ENCODE results near the gene SIRT2. TPM values are rescaled to one million over a fixed set of nuclear protein-coding genes. Genes with fewer than 3 reads are reported as not detected.

SIRT2 gene
- total and polyA plus RNA-seq, 11 donors, result 51.0 to 158 (median 62.4) TPM

DNA sequence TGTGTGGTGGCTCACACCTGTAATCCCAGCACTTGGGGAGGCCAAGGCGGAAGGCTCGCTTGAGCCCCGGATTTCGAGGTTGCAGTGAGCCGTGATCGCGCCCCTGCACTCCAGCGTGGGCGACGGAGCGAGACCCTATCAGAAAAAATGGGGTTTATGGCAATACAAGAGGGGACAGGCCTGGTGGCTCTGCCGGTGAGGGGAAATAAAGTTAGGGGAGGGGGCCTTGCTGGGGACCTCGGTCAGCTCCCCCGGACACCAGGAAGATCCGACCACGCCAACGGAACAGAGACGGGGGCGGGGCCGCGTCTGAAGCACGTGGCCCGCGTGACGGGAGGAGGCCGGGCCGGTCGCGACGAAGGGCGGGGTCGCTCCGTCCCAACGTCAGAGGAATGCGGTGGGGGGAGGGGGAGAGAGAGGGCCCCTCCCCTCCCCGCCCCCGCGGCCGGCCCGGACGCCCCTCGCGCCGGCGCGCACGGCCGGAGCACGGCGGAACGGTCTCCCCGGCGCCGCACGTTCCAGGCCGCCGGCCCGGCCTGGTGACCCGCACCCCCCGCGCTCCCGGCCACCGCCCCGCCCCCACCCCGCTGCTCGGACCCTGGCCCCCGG lies 47.7 kb downstream of the SIRT2 start:
- Histone ChIP-seq H3K27ac (peak overlapping the region; percentile 94 to 100 (median 99)), H3K9me3 (no peaks in the 10 kb centered on the region), H3K27me3 (no peaks in the 10 kb centered on the region), H3K36me3 (peaks cover 0 to 18% (median 11%) of the 10 kb centered on the region in 9 donors), H3K4me1 (peaks cover 9 to 45% (median 36%) of the 10 kb centered on the region in 12 donors), H3K4me3 (peak overlapping the region; percentile 18 to 100 (median 90))
- 1 to 2% (median 1%) methylated on average over 36 to 67 of the region's 67 CpGs for WGBS, 4 donors
- ATAC-seq, result peak; percentile 13 to 63 (median 62)
- peak; percentile 95 to 97 (median 96) for DNase-seq
- no peak for TF ChIP-seq CTCF (IDR thresholded peaks at IDR 0.05)
- peak; percentile 21 to 67 for TF ChIP-seq POLR2A (IDR thresholded peaks at IDR 0.05)
- intact Hi-C loops (cut with DNase I), result loop anchor here in 6 of 10 donors (2.0 to 5.0 kb wide), 8 partner anchors 46 to 309 kb away; partner anchors contain the start of genes NFKBIB (in 4 of the 6), SIRT2 (in 4 of the 6), ACTN4 (in 2 of the 6) and MRPS12 (in 1 of the 6)

- ATAC-seq (no peak), DNase-seq (peak in 4 of 5 donors; percentile 44 to 77 (median 49))
- intact Hi-C loops (cut with DNase I), result loop anchor here in 6 of 10 donors (1.0 to 5.0 kb wide), 9 partner anchors 46 to 309 kb away; partner anchors contain the start of genes NFKBIB (in 5 of the 6), SIRT2 (in 5 of the 6), ACTN4 (in 2 of the 6) and MRPS12 (in 1 of the 6)
- no peaks in the 10 kb centered on the region for H3K27me3 ChIP-seq
- TF ChIP-seq CTCF (IDR thresholded peaks at IDR 0.05) (peak in 1 of 12 donors; percentile 2), POLR2A (IDR thresholded peaks at IDR 0.05) (no peak)
- H3K27ac ChIP-seq, result peak overlapping the region; percentile 94 to 100 (median 99)
- 2 to 4% (median 3%) methylated on average over 25 to 40 of the region's 40 CpGs for WGBS, 4 donors
- H3K4me3 ChIP-seq, result peak overlapping the region; percentile 18 to 100 (median 90)
- H3K9me3 ChIP-seq, result no peaks in the 10 kb centered on the region
- peaks cover 9 to 48% (median 39%) of the 10 kb centered on the region in 12 donors for H3K4me1 ChIP-seq
- peaks cover 0 to 24% (median 17%) of the 10 kb centered on the region in 9 donors for H3K36me3 ChIP-seq
Measured at GRCh38 chr19:38850976-38851621, 48.3 kb downstream of the SIRT2 start.

- WGBS, 4 donors, result 0 to 1% (median 1%) methylated on average over 26 of the region's 26 CpGs
- H3K27me3 ChIP-seq, result no peaks in the 10 kb centered on the region
- H3K36me3 ChIP-seq, result peaks cover 0 to 30% (median 23%) of the 10 kb centered on the region in 9 donors
- intact Hi-C loops (cut with DNase I), result loop anchor here in 6 of 10 donors (1.0 to 5.0 kb wide), 9 partner anchors 47 to 308 kb away; partner anchors contain the start of genes NFKBIB (in 5 of the 6), SIRT2 (in 5 of the 6), ACTN4 (in 2 of the 6) and MRPS12 (in 1 of the 6)
- peak overlapping the region; percentile 18 to 100 (median 90) for H3K4me3 ChIP-seq
- H3K4me1 ChIP-seq, result peaks cover 9 to 54% (median 43%) of the 10 kb centered on the region in 12 donors
- TF ChIP-seq POLR2A (IDR thresholded peaks at IDR 0.05) (peak; percentile 19 to 84), CTCF (IDR thresholded peaks at IDR 0.05) (peak in 3 of 12 donors; percentile 8 to 23 (median 20))
- DNase-seq (peak in 2 of 5 donors; percentile 99 to 100), ATAC-seq (peak; percentile 84 to 94 (median 91))
- H3K9me3 ChIP-seq, result no peaks in the 10 kb centered on the region
- peak overlapping the region; percentile 94 to 100 (median 99) for H3K27ac ChIP-seq
Measured at GRCh38 chr19:38850436-38850975, 48.9 kb downstream of the SIRT2 start.
